Parathyroid adenoma (tissue), 2 donors: ENCODE results near the gene ELL.

Experiments
- H2AFZ ChIP-seq: fragments of 300-600 bp; sonication (generic); one replicate; pipeline ENCODE4 v1.7.0; 2017; ENCODE audit warnings: antibody characterized with exemption, mild to moderate bottlenecking
- H3K27ac ChIP-seq: fragments of 300-600 bp; sonication (generic); one replicate; pipeline ENCODE4 v1.7.0; 2017
- H3K27me3 ChIP-seq: fragments of 300-600 bp; sonication (generic); one replicate; pipeline ENCODE4 v1.7.0; 2017; ENCODE audit warnings: low read length; ENCODE audit not compliant: control insufficient read depth, insufficient read depth
- H3K36me3 ChIP-seq: fragments of 300-600 bp; sonication (generic); one replicate; pipeline ENCODE4 v1.7.0; 2017; ENCODE audit warnings: low read length; ENCODE audit not compliant: control insufficient read depth, insufficient read depth
- H3K4me1 ChIP-seq: fragments of 300-600 bp; sonication (generic); one replicate; pipeline ENCODE4 v1.7.0; 2017; ENCODE audit warnings: control low read depth
- H3K4me2 ChIP-seq: fragments of 300-600 bp; sonication (generic); one replicate; pipeline ENCODE4 v1.7.0; 2017; ENCODE audit warnings: low read length
- H3K4me3 ChIP-seq: fragments of 300-600 bp; sonication (generic); one replicate; pipeline ENCODE4 v1.7.0; 2017; ENCODE audit warnings: low read depth, low read length
- H3K79me2 ChIP-seq: fragments of 300-600 bp; sonication (generic); one replicate; pipeline ENCODE4 v1.7.0; 2017; ENCODE audit warnings: control low read depth
- H3K9ac ChIP-seq: fragments of 300-600 bp; sonication (generic); one replicate; pipeline ENCODE4 v1.7.0; 2017; ENCODE audit warnings: mild to moderate bottlenecking
- H3K9me3 ChIP-seq: fragments of 300-600 bp; sonication (generic); one replicate; pipeline ENCODE4 v1.7.0; 2017; ENCODE audit warnings: low read length; ENCODE audit not compliant: control insufficient read depth
- CTCF ChIP-seq: fragments of 300-600 bp; sonication (generic); IDR thresholded peaks from one replicate; pipeline ENCODE4 v1.7.0; 2017; ENCODE audit warnings: antibody characterized with exemption, mild to moderate bottlenecking
- donor health status: primary hyperparathyroidism.

Gene ELL

GRCh38 chr19:18473003-18473705 lies 48.7 kb downstream of the ELL start:
- no peak overlapping the region for H3K9ac ChIP-seq
- no peaks in the 10 kb centered on the region for H3K9me3 ChIP-seq
- H3K36me3 ChIP-seq: no peaks in the 10 kb centered on the region
- H2AFZ ChIP-seq: no peak overlapping the region
- H3K4me2 ChIP-seq: no peak overlapping the region
- no peak overlapping the region for H3K4me3 ChIP-seq
- H3K27ac ChIP-seq: no peak overlapping the region
- H3K4me1 ChIP-seq: no peaks in the 10 kb centered on the region
- H3K27me3 ChIP-seq: no peaks in the 10 kb centered on the region
- H3K79me2 ChIP-seq: peaks cover 80% of the 10 kb centered on the region
- no peak for TF ChIP-seq CTCF

- H3K9ac ChIP-seq: no peak overlapping the region
- no peaks in the 10 kb centered on the region for H3K4me1 ChIP-seq
- no peak overlapping the region for H3K27ac ChIP-seq
These were observed 51.1 kb downstream of the ELL start for GRCh38 chr19:18470787-18471186.

GRCh38 chr19:18469069-18469846 lies 52.6 kb downstream of the ELL start:
- H3K9ac ChIP-seq: no peak overlapping the region
- H3K4me2 ChIP-seq: no peak overlapping the region
- H2AFZ ChIP-seq: no peak overlapping the region
- H3K4me3 ChIP-seq: no peak overlapping the region
- H3K79me2 ChIP-seq: peaks cover 52% of the 10 kb centered on the region
- H3K4me1 ChIP-seq: no peaks in the 10 kb centered on the region
- peak; percentile 76 for TF ChIP-seq CTCF
- H3K36me3 ChIP-seq: no peaks in the 10 kb centered on the region
- no peaks in the 10 kb centered on the region for H3K9me3 ChIP-seq
- no peaks in the 10 kb centered on the region for H3K27me3 ChIP-seq
- no peak overlapping the region for H3K27ac ChIP-seq

More at GRCh38 chr19:18470787-18471186, 51.1 kb downstream of the ELL start:
- H3K9me3 ChIP-seq: no peaks in the 10 kb centered on the region
- no peak for TF ChIP-seq CTCF
- H3K36me3 ChIP-seq: no peaks in the 10 kb centered on the region
- H3K79me2 ChIP-seq: peaks cover 67% of the 10 kb centered on the region
- no peak overlapping the region for H3K4me3 ChIP-seq
- no peak overlapping the region for H3K4me2 ChIP-seq
- H2AFZ ChIP-seq: no peak overlapping the region
- no peaks in the 10 kb centered on the region for H3K27me3 ChIP-seq

- no peak overlapping the region for H3K4me2 ChIP-seq
- H3K9ac ChIP-seq: no peak overlapping the region
- no peaks in the 10 kb centered on the region for H3K4me1 ChIP-seq
- no peak overlapping the region for H3K27ac ChIP-seq
- TF ChIP-seq CTCF: no peak
- no peaks in the 10 kb centered on the region for H3K27me3 ChIP-seq
- H3K79me2 ChIP-seq: peaks cover 46% of the 10 kb centered on the region
- no peaks in the 10 kb centered on the region for H3K36me3 ChIP-seq
- no peak overlapping the region for H2AFZ ChIP-seq
- no peak overlapping the region for H3K4me3 ChIP-seq
- no peaks in the 10 kb centered on the region for H3K9me3 ChIP-seq
These were observed 53.4 kb downstream of the ELL start for GRCh38 chr19:18468517-18468916.
